GM18511 (cell line): ENCODE results near the gene FAM222A.

Experiments used
- ATAC-seq: cut with Tn5 transposase; IDR thresholded peaks from one replicate; pipeline ENCODE4 v1.9.1; 2021; ENCODE audit warnings: mild to moderate bottlenecking, moderate library complexity; ENCODE audit not compliant: unreplicated experiment

FAM222A gene

GRCh38 chr12:109713187-109714070 is at the start of gene FAM222A:
FAM222A (plus strand) TSS chr12:109713825; CDS start chr12:109744147, 30,322 bp downstream.
- ATAC-seq: peak; percentile 91

GRCh38 chr12:109664402-109664801 is 49.2 kb upstream of the FAM222A start:
- no peak for ATAC-seq

DNA sequence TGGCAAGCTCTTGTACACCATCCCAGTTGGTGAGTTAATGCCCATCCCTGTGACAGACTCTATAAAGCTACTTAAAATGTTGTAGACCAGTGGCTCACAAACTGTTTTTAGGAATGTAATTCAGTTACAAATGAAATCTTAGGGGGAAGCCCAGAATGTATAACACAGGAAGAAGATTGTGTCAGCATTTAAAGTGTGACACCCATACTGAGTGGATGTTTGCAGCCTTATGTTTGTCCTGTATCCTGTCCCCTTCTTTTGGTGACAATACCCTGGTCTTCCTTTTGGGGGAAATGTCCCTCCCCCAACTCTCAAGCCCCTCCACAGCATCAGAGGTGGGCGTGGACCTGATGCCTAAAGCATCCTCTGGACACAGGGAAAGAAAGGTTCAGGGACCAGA is 47.6 kb upstream of the FAM222A start:
- no peak for ATAC-seq

GRCh38 chr12:109670731-109671130 is 42.9 kb upstream of the FAM222A start:
- no peak for ATAC-seq

DNA sequence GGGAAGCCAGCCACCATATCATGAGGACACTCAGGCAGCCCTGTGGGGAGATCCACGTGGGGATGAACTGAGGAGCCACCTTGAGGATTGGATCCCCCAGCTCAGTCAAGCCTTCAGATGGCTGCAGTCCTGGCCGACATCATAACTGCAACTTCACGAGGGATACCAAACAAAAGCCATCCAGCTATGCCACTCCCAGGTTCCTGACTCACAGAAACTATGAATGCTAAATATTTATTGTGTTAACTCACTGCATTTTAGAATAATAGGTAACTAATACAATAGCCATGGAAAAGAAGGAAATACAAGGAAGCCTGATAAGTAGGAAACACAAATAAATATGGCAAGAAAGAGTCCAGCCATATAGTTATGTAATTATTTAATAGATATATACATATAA is 42.1 kb upstream of the FAM222A start:
- no peak for ATAC-seq

DNA sequence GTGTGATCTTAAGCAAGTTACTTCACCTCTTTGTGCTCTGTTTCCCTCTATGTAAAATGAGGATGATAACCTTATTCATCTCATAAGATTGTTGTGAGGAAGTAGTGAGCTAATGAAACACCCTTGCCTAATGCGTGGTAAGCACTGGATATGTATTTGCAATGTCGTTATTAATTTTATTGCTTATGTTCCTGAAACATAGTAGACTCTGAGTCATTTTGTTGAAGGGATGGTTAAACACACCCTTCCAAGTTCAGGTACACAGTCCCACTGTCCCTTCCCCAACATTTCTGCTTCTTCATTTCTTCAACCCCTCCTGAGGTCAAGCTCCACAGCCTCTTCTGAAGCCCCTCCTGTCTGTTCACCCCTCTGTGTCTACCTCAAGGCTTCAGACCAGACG is 40.2 kb upstream of the FAM222A start:
- ATAC-seq: no peak

- ATAC-seq: no peak
Measured at GRCh38 chr12:109673884-109674283, 39.7 kb upstream of the FAM222A start.

DNA sequence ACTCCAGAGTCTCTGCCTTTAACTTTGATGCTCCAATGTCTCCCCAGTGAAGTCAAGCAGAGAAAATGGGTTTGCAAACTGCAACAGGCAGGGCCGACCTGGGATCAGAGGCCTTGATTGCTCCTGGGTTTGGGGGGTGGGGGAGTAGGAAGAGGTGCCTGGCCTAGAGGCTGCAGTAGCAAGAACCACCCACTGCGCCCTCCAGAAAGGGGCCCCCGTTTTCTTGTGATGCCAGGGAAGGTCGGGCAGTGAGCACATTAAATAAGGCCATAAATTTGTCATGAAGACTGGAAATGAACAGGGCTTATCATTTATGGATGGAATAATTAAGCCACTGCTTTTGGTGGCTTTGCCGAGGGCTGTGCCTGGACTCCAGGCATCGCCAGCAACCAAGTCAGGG is 38.2 kb upstream of the FAM222A start:
- ATAC-seq: no peak

- no peak for ATAC-seq
Measured at GRCh38 chr12:109677279-109677691, 36.3 kb upstream of the FAM222A start.

GRCh38 chr12:109678719-109679118 is 34.9 kb upstream of the FAM222A start:
- no peak for ATAC-seq

DNA sequence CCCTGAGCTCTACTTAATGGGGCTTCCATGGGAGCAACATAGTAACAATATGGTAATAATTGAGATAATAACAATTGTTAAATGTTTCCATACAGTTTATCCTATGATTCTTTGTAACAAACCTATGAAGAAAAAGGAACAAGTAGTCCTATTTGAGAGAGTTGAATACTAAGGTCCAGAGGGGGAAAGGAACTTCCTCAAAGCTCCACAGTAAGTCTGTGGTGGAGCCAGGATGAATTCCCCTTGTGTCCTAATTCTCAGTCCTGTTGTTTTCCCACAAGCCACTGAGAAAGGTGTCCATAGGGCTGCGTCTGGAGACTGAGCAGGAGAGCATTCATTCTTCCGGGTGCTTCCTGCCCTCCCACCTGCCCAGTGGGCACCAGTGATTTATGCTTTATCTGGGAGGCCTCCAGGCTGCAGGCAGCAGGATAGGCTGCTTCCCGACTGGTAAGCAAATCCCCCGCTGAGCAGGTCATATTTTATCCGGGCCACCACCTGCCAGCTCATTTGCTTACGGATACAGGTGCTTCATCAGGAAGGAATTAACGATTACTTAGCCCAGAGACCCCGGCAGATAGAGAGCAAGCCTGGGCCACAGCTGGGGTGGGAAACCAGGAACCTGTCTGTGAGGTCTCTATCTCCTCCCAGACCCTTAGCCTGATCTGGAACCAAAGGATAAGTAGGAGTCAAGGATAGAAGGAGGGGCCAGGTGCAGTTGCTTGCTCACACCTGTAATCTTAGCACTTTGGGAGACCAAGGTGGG is 33.9 kb upstream of the FAM222A start:
- no peak for ATAC-seq

DNA sequence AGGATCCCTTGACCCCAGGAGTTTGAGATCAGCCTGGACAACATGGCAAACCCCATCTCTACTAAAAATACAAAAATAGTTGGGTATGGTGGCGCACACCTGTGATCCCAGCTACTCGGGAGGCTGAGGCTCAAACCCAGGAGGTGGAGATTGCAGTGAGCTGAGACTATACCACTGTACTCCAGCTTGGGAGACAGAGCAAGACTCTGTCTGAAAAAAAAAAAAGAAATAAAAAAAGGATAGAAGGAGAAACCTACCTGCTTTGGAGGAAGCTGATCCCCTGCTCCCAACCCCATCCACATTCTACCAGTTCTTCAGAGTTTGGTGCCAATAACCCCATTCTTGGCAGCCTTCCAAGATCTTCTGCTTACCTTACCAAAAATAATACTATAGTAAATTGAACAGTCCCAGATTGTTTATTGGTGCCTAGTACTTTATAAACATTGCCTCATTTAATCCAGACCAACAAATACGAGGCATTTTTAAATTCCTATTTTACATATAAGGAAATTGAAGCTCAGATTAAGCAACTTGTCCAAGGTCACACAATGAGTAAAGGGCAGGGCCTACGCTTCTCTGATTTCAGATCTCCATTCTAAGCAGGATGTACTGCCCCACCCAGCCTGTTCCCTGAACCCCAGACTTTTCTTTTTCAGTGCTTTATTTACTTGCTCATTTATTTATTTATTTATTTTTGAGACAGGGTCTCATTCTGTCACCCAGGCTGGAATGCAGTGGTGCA is 33.2 kb upstream of the FAM222A start:
- ATAC-seq: no peak

- no peak for ATAC-seq
Measured at GRCh38 chr12:109681986-109682707, 31.5 kb upstream of the FAM222A start.

DNA sequence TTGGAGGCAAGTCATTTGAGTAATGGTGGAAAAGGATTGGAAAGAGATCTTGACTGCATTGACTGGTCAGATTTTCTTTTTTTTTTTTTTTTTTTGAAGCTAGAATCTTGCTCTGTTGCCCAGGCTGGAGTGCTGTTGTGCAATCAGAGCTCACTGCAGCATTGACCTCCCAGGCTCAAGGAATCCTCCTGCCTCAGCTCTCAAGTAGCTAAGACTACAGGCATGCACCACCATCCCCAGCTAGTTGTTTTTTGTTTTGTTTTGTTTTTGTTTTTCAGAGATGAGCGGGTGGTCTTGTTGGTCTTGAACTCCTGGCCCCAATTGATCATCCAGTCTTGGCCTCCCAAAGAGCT is 30.9 kb upstream of the FAM222A start:
- ATAC-seq: no peak

- no peak for ATAC-seq
Measured at GRCh38 chr12:109683316-109683715, 30.3 kb upstream of the FAM222A start.

DNA sequence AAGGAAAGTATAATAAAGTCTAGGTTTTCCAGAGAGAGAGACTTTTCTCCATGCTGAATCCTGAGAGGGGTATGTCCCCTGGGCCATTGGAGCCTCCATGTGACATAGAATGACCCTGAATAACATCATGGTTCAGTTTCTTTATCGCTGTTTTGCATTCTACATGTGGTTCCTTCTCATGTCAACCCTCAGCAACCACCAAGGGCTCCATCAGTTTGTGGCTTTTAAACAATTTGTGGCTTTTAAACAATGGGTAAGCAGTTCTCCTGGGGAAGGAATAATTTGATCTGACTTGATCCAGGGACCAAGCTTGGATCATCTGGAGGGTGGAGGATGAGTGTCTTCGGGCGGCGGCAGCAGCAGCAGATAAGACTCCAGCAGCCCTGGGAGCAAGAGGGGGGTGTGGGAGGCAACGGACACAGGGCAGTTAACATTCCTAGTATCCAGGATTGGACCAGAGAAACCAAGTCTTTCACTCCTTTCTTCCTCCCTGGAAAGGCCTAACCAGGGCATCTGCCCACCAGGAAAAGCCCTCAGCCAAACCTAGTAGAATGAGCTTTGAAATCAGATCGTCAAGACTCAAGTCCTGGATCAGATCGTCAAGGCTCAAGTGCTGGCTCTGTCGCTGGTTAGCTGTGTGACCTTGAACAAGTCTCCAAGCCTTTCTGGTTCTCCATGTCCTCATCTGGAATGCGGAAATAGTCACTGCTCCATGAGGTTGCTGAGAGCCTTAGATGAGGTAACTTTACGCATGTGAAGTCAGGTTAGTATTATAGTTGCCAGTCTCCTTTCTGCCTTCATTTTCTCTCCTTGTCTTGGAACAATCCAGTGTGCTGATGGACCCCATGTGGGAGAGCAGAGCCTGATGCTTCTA is 27.8 kb upstream of the FAM222A start:
- ATAC-seq: no peak

- no peak for ATAC-seq
Measured at GRCh38 chr12:109686523-109686922, 27.1 kb upstream of the FAM222A start.

DNA sequence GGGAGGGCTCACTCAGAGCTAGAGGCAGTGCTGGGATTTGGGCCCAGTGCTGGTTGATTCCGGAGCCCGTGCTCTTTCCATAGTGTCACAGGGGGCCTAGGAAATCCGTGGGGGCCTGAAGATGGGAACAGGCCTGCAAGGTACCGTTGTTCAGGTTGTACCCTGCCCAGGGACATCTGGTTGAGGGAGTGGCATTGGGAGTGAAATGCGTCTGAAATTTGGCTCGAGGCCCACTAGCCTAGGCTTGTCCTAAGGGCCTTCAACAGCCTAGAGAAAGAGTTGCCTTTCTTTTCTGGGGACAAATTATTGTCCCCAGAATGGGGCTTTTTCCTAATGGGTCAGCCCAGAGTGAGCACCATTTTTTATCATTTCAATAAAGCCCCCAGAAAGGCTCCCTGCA is 26.4 kb upstream of the FAM222A start:
- ATAC-seq: no peak

DNA sequence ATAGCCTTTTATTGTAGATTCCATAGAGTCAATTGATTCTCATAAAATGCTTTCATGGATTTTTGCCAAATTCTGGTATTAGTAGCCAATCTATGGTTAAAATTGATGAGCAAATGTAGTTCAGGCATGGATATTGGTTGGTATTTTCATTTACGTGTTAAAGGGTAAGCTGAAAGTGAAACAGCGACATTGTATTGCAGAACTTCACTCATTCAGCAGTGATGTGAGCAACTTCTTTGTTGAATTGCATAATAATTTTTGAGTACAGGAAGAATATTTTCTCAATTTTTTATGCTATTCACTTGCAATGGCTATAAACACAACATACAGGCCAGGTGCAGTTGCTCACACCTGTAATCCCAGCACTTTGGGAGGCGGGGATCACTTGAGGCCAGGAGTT is 24.2 kb upstream of the FAM222A start:
- no peak for ATAC-seq

DNA sequence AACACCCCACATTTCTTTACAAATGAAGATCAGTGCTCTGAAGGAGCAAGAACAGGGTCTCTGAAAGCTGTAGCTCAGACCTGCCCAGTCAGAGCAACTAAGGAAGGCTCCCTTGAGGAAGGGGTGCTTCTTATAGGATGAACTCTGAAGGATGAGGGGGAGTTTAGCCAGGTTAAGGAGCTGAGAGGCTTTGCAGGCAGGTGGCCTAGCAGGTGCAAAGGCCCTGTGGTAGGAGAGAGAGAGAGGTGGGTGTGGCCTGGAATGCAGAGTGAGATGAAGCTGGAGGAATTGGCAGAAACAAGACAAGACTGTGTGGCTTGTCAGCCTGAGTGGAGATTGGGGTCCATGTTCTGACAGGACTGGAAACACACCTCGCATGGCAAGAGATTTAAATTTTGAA is 20.5 kb upstream of the FAM222A start:
- no peak for ATAC-seq
